Smooth muscle cell (in vitro differentiated cells): ENCODE data around the gene KCNQ1. TPM values are rescaled to one million over a fixed set of nuclear protein-coding genes. Genes with fewer than 3 reads are reported as not detected.

Experiments used
- DNase-seq: peaks from one replicate; lab custom pipeline; 2025; ENCODE audit not compliant: unreplicated experiment; lab: John Stamatoyannopoulos, UW
- H2AFZ ChIP-seq: fragments of 200-600 bp; sonication (generic); 2 replicates; pipeline ENCODE4 v1.6.0; 2016; ENCODE audit warnings: antibody characterized with exemption, low read depth, mild to moderate bottlenecking
- H3F3A ChIP-seq: fragments of 200-600 bp; sonication (generic); 2 replicates; pipeline ENCODE4 v1.6.0; 2017; ENCODE audit warnings: antibody characterized with exemption, low read depth
- H3K27ac ChIP-seq: fragments of 200-600 bp; sonication (generic); 2 replicates; pipeline ENCODE4 v1.5.1; 2016; ENCODE audit warnings: low read depth, mild to moderate bottlenecking
- H3K27me3 ChIP-seq: fragments of 200-600 bp; sonication (generic); 2 replicates; pipeline ENCODE4 v1.6.1; 2016; ENCODE audit warnings: low read depth, mild to moderate bottlenecking
- H3K36me3 ChIP-seq: fragments of 200-600 bp; sonication (generic); 2 replicates; pipeline ENCODE4 v1.5.1; 2016; ENCODE audit warnings: low read depth
- H3K4me1 ChIP-seq: fragments of 200-600 bp; sonication (generic); 2 replicates; pipeline ENCODE4 v1.5.1; 2016; ENCODE audit warnings: low read depth
- H3K4me2 ChIP-seq: fragments of 200-600 bp; sonication (generic); 2 replicates; pipeline ENCODE4 v1.6.0; 2016; ENCODE audit warnings: mild to moderate bottlenecking
- H3K4me3 ChIP-seq: fragments of 200-600 bp; sonication (generic); 2 replicates; pipeline ENCODE4 v1.5.1; 2016; ENCODE audit warnings: mild to moderate bottlenecking
- H3K79me2 ChIP-seq: fragments of 200-600 bp; sonication (generic); 2 replicates; pipeline ENCODE4 v1.6.0; 2016; ENCODE audit warnings: low read depth, mild to moderate bottlenecking
- H3K9ac ChIP-seq: fragments of 200-600 bp; sonication (generic); 2 replicates; pipeline ENCODE4 v1.6.0; 2016; ENCODE audit warnings: low read depth
- H3K9me3 ChIP-seq: fragments of 200-600 bp; sonication (generic); replicated peaks from 2 replicates; pipeline ENCODE4 v1.5.1; 2016; ENCODE audit warnings: low read depth
- H4K20me1 ChIP-seq: fragments of 200-600 bp; sonication (generic); 2 replicates; pipeline ENCODE4 v1.6.0; 2016; ENCODE audit warnings: low read depth
- WGBS: methylation state at CpG from one replicate; pipeline ENCODE4 v1.1.7; 2016; ENCODE audit warnings: low lambda C conversion rate; 5-methylcytosine and 5-hydroxymethylcytosine counted together
- polyA plus RNA-seq: library from polyadenylated mRNA; unstranded; fragments of >200 nt; fragmentation: Nextera tagmentation; extraction: Ambion mirVana; gene quantifications from 2 replicates; pipeline ENCODE4 v1.2.1, GENCODE V29; 2016
- total RNA-seq: library from RNA; depleted of rRNA; stranded (reverse); fragments of >200 nt; gene quantifications from 2 replicates; pipeline ENCODE4 v1.2.3, GENCODE V29; 2014
- TF ChIP-seq, protein P1 (sequence below): fragments of 200-600 bp; sonication (generic); IDR thresholded peaks from 2 replicates; pipeline ENCODE4 v1.5.1; 2017; ENCODE audit warnings: borderline replicate concordance, mild to moderate bottlenecking, antibody characterized with exemption; ENCODE audit not compliant: insufficient read depth, poor library complexity, severe bottlenecking

Gene KCNQ1
- total and polyA plus RNA-seq, 2 experiments from 2014 or later = 1.3 to 2.3 TPM

DNA sequence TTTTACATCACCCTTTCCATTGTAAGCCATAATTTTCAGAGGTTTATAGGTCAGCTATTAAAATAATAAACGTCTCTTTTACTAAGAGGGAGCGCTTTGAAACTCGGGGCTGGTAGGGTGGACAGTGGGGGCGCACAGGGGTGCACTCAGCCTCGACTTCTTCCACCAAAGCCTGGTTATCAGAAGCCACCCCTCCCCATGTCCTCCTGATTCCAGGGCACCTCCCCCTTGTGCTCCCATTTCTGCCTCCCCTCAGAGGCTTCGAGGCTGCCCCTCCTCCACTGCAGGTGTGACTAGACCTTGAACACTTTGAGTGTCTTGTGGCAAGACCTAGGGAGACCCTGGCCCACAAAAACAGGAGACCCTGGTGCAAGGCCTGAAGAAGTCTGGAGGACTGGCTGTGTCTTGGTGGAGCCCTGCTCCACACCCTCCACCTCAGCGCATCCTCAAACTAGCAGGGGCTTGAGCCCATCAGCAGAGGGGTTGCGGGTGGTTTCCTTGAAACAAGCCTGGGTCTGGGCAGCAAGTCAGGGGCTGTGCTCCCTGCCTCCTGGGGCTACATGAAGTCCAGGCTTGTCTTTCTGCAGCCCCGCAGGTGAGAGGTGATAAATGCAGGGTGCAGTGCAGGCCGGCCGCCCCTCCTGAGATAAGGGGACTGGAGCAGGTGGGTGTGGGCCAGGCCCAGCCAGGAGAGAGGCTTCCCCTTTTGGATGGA lies 437.7 kb downstream of the KCNQ1 start:
- peaks cover 35% of the 10 kb centered on the region for H4K20me1 ChIP-seq
- no peak overlapping the region for H2AFZ ChIP-seq
- TF ChIP-seq, protein P1, sequence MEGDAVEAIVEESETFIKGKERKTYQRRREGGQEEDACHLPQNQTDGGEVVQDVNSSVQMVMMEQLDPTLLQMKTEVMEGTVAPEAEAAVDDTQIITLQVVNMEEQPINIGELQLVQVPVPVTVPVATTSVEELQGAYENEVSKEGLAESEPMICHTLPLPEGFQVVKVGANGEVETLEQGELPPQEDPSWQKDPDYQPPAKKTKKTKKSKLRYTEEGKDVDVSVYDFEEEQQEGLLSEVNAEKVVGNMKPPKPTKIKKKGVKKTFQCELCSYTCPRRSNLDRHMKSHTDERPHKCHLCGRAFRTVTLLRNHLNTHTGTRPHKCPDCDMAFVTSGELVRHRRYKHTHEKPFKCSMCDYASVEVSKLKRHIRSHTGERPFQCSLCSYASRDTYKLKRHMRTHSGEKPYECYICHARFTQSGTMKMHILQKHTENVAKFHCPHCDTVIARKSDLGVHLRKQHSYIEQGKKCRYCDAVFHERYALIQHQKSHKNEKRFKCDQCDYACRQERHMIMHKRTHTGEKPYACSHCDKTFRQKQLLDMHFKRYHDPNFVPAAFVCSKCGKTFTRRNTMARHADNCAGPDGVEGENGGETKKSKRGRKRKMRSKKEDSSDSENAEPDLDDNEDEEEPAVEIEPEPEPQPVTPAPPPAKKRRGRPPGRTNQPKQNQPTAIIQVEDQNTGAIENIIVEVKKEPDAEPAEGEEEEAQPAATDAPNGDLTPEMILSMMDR = no peak
- no peaks in the 10 kb centered on the region for H3K27me3 ChIP-seq
- peaks cover 20% of the 10 kb centered on the region for H3K4me1 ChIP-seq
- H3K36me3 ChIP-seq = no peaks in the 10 kb centered on the region
- WGBS = 78% methylated on average over 11 of the region's 11 CpGs
- H3K9me3 ChIP-seq = no peaks in the 10 kb centered on the region
- H3K4me2 ChIP-seq = peak overlapping the region; percentile 97
- H3K27ac ChIP-seq = no peak overlapping the region
- H3K9ac ChIP-seq = no peak overlapping the region
- peak overlapping the region; percentile 95 for H3K4me3 ChIP-seq
- H3K79me2 ChIP-seq = peaks cover 25% of the 10 kb centered on the region
- peaks cover 14% of the 10 kb centered on the region for H3F3A ChIP-seq
- no peak for DNase-seq

DNA sequence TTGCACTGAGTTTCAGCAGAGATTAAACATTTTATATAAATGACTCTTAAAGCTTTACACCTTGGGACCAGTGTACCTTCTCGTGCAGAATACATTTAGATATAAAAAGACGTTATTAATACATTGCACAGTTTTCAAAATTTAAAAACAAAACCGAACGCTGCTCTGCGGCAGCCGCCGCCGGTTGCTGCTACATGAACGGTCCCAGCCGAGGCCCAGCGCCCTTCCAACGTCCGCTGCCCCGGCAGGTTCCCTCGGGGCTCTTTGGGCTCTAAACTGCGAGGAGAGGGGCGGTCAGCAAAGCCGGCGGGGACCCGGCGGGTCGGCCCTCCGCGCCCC lies 438.8 kb downstream of the KCNQ1 start:
- no peak for DNase-seq
- Histone ChIP-seq H3K4me2 (peak overlapping the region; percentile 97), H3F3A (peaks cover 20% of the 10 kb centered on the region), H3K9me3 (no peaks in the 10 kb centered on the region), H3K27ac (peak overlapping the region; percentile 12), H2AFZ (peak overlapping the region; percentile 8), H3K4me3 (peak overlapping the region; percentile 95), H4K20me1 (peaks cover 35% of the 10 kb centered on the region), H3K36me3 (no peaks in the 10 kb centered on the region), H3K27me3 (no peaks in the 10 kb centered on the region), H3K4me1 (peaks cover 20% of the 10 kb centered on the region), H3K9ac (peak overlapping the region; percentile 77), H3K79me2 (peaks cover 25% of the 10 kb centered on the region)
- TF ChIP-seq, protein P1 = no peak
- WGBS = 8% methylated on average over 23 of the region's 24 CpGs

DNA sequence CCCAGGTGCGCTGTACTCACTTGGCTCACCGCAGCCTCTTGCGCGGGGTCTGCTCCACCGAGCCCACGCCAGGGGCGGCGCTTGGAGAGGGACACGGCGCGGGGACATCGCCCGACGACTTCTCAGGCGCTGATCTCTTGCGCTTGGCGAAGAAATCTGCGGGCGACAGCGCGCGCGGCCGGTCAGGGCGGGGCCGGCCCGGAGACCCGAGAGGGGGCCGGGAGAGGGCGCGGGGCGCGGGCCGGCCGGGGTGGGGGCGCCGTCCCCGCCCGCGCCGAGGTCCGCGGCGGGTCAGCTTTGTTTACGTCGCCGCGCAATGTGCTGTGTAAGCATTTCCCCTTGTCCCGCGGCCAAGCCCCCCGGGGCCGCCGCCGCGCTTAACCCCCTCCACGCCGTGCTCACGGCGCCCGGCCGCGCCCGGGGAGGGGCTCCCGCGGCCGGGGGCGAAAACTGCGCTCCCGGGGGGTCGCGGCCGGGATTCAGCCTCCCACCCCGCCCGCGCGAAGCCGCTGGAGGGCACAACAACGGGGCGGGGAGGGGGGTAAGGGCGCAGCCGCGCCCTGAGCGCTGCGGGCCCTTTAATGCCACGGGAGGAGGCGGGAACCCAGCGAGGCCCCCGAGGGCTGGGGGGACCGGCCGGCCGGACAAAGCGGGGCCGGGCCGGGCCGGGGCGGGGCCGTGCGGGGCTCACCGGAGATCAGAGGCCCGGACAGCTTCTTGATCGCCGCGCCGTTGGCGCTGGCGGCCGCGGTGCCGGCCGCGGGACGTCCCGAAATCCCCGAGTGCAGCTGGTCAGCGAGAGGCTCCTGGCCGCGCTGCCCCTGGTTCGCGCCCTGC lies 439.4 kb downstream of the KCNQ1 start:
- TF ChIP-seq, protein P1 = no peak
- WGBS = under 1% methylated on average over 49 of the region's 119 CpGs
- H3K36me3 ChIP-seq = no peaks in the 10 kb centered on the region
- peaks cover 20% of the 10 kb centered on the region for H3K4me1 ChIP-seq
- peak overlapping the region; percentile 77 for H3K9ac ChIP-seq
- H3K27me3 ChIP-seq = no peaks in the 10 kb centered on the region
- H3K4me2 ChIP-seq = peak overlapping the region; percentile 97
- H3K4me3 ChIP-seq = peak overlapping the region; percentile 95
- no peaks in the 10 kb centered on the region for H3K9me3 ChIP-seq
- peaks cover 35% of the 10 kb centered on the region for H4K20me1 ChIP-seq
- H3F3A ChIP-seq = peaks cover 20% of the 10 kb centered on the region
- H2AFZ ChIP-seq = peak overlapping the region; percentile 62
- H3K79me2 ChIP-seq = peaks cover 25% of the 10 kb centered on the region
- peak overlapping the region; percentile 12 for H3K27ac ChIP-seq
- DNase-seq = no peak
